T-cell (primary cell): ENCODE results near the gene ZNF281. TPM values are rescaled to one million over a fixed set of nuclear protein-coding genes. Genes with fewer than 3 reads are reported as not detected.
"Not testable (repeated sequence)": the region's sequence is repeated elsewhere in the genome, so short reads cannot be mapped to it uniquely, and the experiment has no call there.

ENCODE experiments used
- ATAC-seq, 4 experiments: fragments of 200-7000 bp in 3 of 4; fragments of 150-1000 bp in 1 of 4; cut with Tn5 transposase; replicated peaks in 1 of 4; 1 replicate in 3 of 4; 2 replicates in 1 of 4; pipeline ENCODE4 v1.10.0; 2021; ENCODE audit warnings: moderate library complexity in 3 of 4, mild to moderate bottlenecking in 2 of 4, moderate number of reproducible peaks in 1 of 4
- CTCF ChIA-PET, 2 donors: fragments of 300-600 bp; sonication (Branson Sonifier 250); formaldehyde crosslinking; loops; one replicate each; lab custom pipeline; 2022; ENCODE audit warnings: antibody characterized with exemption in 2 of 2; lab: Charles Lee
- POLR2A ChIA-PET, 2 donors: fragments of 300-600 bp; sonication (Branson Sonifier 250); formaldehyde crosslinking; loops; one replicate each; lab custom pipeline; 2022; ENCODE audit warnings: antibody characterized with exemption in 2 of 2; lab: Charles Lee
- DNase-seq, 35 experiments: peaks; one replicate each; pipeline versions ENCODE4 v3.0.0 to v3.0.0-alpha.2; 2013 to 2023
- H3K27ac ChIP-seq: one replicate; pipeline ENCODE4 v1.5.1; 2013; ENCODE audit warnings: low read length
- H3K27me3 ChIP-seq, 2 experiments: replicated peaks in 1 of 2; 1 replicate in 1 of 2; 2 replicates in 1 of 2; pipeline versions ENCODE4 v1.6.1 to v1.7.0; 2013; ENCODE audit warnings: low read length in 1 of 2, mixed read lengths in 1 of 2; ENCODE audit not compliant: control insufficient read depth in 2 of 2, insufficient read depth in 2 of 2; ENCODE audit errors: extremely low read depth in 1 of 2
- H3K36me3 ChIP-seq, 2 donors: 1 replicate in 1 of 2; 2 replicates in 1 of 2; pipeline versions ENCODE4 v1.6.1 to v1.7.0; 2013; ENCODE audit warnings: low read length in 1 of 2; ENCODE audit not compliant: control insufficient read depth in 2 of 2, insufficient read depth in 1 of 2; ENCODE audit errors: extremely low read depth in 1 of 2
- H3K4me1 ChIP-seq, 2 experiments: 1 replicate in 1 of 2; 2 replicates in 1 of 2; pipeline versions ENCODE4 v1.6.1 to v1.7.0; 2013; ENCODE audit warnings: low read length in 2 of 2, mixed read lengths in 1 of 2; ENCODE audit not compliant: insufficient read depth in 2 of 2, control insufficient read depth in 1 of 2; ENCODE audit errors: extremely low read depth in 1 of 2
- H3K4me3 ChIP-seq, 2 donors: 1 replicate in 1 of 2; 2 replicates in 1 of 2; pipeline versions ENCODE4 v1.5.1 to v1.7.0; 2013; ENCODE audit warnings: mild to moderate bottlenecking in 2 of 2, low read length in 1 of 2, moderate library complexity in 1 of 2; ENCODE audit not compliant: control insufficient read depth in 1 of 2; ENCODE audit errors: extremely low read depth in 1 of 2
- H3K9me3 ChIP-seq: 2 replicates; pipeline ENCODE4 v1.7.0; 2013
- H3K27ac Mint-ChIP-seq, 2 donors: one replicate each; pipeline ENCODE4 v1.8.0; 2020 to 2021; ENCODE audit warnings: mild to moderate bottlenecking in 2 of 2, mixed read lengths in 2 of 2
- H3K27me3 Mint-ChIP-seq, 2 donors: one replicate each; pipeline ENCODE4 v1.8.0; 2021 to 2022; ENCODE audit warnings: mixed read lengths in 2 of 2
- H3K36me3 Mint-ChIP-seq: one replicate; pipeline ENCODE4 v1.8.0; 2021; ENCODE audit warnings: mixed read lengths
- H3K4me1 Mint-ChIP-seq, 3 donors: one replicate each; pipeline ENCODE4 v1.8.0; 2020 to 2022; ENCODE audit warnings: mixed read lengths in 3 of 3, mild to moderate bottlenecking in 1 of 3
- H3K4me3 Mint-ChIP-seq, 3 donors: one replicate each; pipeline ENCODE4 v1.8.0; 2020 to 2022; ENCODE audit warnings: mild to moderate bottlenecking in 3 of 3, mixed read lengths in 3 of 3, moderate library complexity in 3 of 3
- H3K9me3 Mint-ChIP-seq, 3 donors: one replicate each; pipeline ENCODE4 v1.8.0; 2020 to 2022; ENCODE audit warnings: mixed read lengths in 3 of 3
- WGBS: methylation state at CpG from one replicate; pipeline ENCODE4 v1.1.5; 2013; ENCODE audit warnings: missing lambda C conversion rate; ENCODE audit not compliant: insufficient coverage; 5-methylcytosine and 5-hydroxymethylcytosine counted together
- total RNA-seq, 35 experiments: library from RNA in 6 of 35; stranded (reverse) in 6 of 35; fragments of 120-200 nt in 1 of 35; gene quantifications; one replicate each; pipeline versions ENCODE4 v1.2.1 to v1.2.4 and lab custom pipeline; 2013 to 2026

ZNF281 gene
- total RNA-seq, 5 donors from 2014 or later (not counting 1 experiment from before 2014, with no cell fraction given), result 19.2 to 29.9 (median 21.4) TPM

DNA sequence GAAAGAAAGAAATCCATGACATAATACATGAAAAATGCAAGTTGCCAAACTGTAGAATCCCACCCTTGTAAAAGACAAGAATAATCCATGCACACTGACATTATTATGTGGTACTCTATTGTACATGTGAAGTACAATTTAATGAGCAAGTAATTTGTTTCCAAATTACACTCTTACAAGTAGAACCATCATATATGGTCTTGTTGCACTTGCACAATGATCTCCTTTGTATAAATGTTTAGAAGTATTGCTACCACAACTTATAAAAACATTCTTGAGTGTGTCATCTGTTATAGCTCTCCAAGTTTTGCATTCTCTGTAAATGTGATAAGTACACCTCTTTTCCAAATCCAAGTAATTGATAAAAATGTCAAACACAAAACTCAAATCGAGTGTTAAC lies 29.1 kb upstream of the ZNF281 start:
- H3K36me3 ChIP-seq, result no peaks in the 10 kb centered on the region
- peaks cover 2 to 5% of the 10 kb centered on the region in 2 experiments for H3K4me1 ChIP-seq
- no peaks in the 10 kb centered on the region for H3K27me3 Mint-ChIP-seq
- H3K4me3 Mint-ChIP-seq, result no peak overlapping the region
- no peak overlapping the region for H3K4me3 ChIP-seq
- H3K27me3 ChIP-seq, result no peaks in the 10 kb centered on the region
- H3K27ac ChIP-seq, result no peak overlapping the region
- H3K36me3 Mint-ChIP-seq, result no peaks in the 10 kb centered on the region
- no peak for DNase-seq
- ChIA-PET POLR2A (interaction anchor here in 1 of 2 donors (0.7 kb wide), 1 partner anchor 28 kb away, joined by 6 read pairs; no protein-coding TSS in a partner anchor), CTCF (no interaction called here)
- H3K9me3 ChIP-seq, result no peaks in the 10 kb centered on the region
- no peak overlapping the region for H3K27ac Mint-ChIP-seq
- no peak for ATAC-seq
- WGBS, result no CpG with 5 or more reads among the region's 1 CpG
- no peaks in the 10 kb centered on the region for H3K9me3 Mint-ChIP-seq
- peaks cover 5 to 8% (median 7%) of the 10 kb centered on the region in 3 donors for H3K4me1 Mint-ChIP-seq

DNA sequence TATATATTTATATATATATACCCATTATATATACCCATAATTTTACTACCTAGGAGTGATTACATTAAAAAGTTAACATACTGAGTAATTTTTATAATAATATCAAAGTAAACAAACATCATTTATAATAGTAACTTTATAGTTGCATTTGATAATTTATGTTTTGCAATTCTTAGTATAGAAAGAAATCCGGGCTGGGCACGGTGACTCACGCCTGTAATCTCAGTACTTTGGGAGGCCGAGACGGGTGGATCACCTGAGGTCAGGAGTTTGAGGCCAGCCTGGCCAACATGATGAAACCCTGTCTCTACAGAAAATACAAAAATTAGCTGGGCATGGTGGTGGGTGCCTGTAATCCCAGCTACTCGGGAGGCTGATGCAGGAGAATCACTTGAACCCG lies 28.6 kb upstream of the ZNF281 start:
- no CpG with 5 or more reads among the region's 7 CpGs for WGBS
- not testable (repeated sequence) for H3K27me3 ChIP-seq, H3K9me3 ChIP-seq, ATAC-seq, H3K36me3 Mint-ChIP-seq, H3K9me3 Mint-ChIP-seq, H3K4me1 ChIP-seq, H3K4me3 Mint-ChIP-seq, H3K27ac ChIP-seq, H3K27me3 Mint-ChIP-seq, H3K36me3 ChIP-seq, H3K4me3 ChIP-seq, H3K27ac Mint-ChIP-seq, DNase-seq, H3K4me1 Mint-ChIP-seq
- ChIA-PET CTCF (interaction anchor here in 1 of 2 donors (1.0 kb wide), 1 partner anchor 45 kb away, joined by 5 read pairs; no protein-coding TSS in a partner anchor), POLR2A (interaction anchor here (0.6 to 0.7 kb wide), 2 partner anchors 27 to 1605 kb away, joined by 4 to 6 read pairs; no protein-coding TSS in a partner anchor)

DNA sequence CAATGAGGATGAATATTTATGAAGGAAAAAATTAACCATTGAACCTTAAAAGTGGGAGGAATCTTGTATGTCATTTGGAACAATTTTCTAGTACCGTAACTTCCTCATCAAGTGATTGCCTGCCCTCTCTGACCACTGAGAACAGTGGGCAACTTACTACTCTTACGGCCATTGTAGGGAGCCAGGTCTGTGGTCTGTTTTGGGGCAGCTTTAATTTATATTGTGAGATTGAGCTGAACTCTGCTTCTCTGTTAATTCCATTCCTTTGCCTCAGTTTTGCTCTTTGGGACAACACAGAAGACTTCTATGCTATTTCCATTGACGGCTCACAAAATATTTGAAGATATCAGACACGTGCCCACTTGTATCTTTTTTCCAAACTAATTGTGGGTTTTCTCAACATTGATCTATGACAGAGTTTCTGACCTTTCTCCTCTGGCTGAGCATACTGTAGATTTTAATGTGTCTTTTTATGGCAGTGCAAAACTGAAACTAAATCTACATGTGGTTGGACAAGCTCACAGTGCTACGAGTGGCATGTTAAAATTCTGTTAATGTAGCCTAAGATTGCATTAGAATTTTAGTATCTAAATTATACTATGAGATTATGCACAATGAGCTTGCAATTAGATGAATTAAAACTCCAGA lies 27.8 kb upstream of the ZNF281 start:
- no peaks in the 10 kb centered on the region for H3K36me3 ChIP-seq
- H3K27ac ChIP-seq, result peak overlapping the region; percentile 39
- Mint-ChIP-seq H3K4me1 (peaks cover 5 to 8% (median 7%) of the 10 kb centered on the region in 3 donors), H3K27ac (peak overlapping the region; percentile 55 to 68), H3K9me3 (no peaks in the 10 kb centered on the region), H3K36me3 (no peaks in the 10 kb centered on the region), H3K27me3 (peaks cover 0 to 2% of the 10 kb centered on the region in 2 donors), H3K4me3 (peak overlapping the region; percentile 45 to 68 (median 60))
- peaks cover 2 to 5% of the 10 kb centered on the region in 2 experiments for H3K4me1 ChIP-seq
- ChIA-PET CTCF (interaction anchor here (0.6 to 1.0 kb wide), 2 partner anchors 25 to 46 kb away, joined by 3 to 5 read pairs; no protein-coding TSS in a partner anchor), POLR2A (interaction anchor here in 1 of 2 donors (0.6 kb wide), 1 partner anchor 1604 kb away, joined by 4 read pairs; no protein-coding TSS in a partner anchor)
- H3K9me3 ChIP-seq, result no peaks in the 10 kb centered on the region
- no CpG with 5 or more reads among the region's 5 CpGs for WGBS
- ATAC-seq, result peak; percentile 64 to 66 (median 65)
- peak overlapping the region; percentile 10 to 27 for H3K4me3 ChIP-seq
- no peaks in the 10 kb centered on the region for H3K27me3 ChIP-seq
- DNase-seq, result peak in 2 of 35 experiments; percentile 1 to 23

DNA sequence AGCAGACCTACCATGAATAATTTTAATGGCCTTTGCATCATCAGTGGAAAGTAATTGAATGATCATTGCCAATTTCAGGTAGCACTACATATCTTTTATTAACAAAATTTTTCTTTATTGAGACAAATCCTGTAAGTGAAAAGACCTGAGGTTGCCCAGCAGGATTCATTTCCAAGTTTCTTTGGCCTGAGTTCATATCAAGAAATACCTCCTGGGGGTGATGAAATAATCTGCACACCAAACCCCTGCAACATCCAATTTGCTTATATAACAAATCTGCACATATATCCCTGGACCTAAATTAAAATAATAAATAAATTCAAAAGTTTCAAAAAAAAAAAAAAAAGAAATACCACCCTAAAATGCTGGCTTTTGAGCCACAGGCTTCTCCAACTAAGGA lies 27.3 kb upstream of the ZNF281 start:
- POLR2A ChIA-PET, result interaction anchor here in 1 of 2 donors (1.0 kb wide), 1 partner anchor 450 kb away, joined by 3 read pairs; no protein-coding TSS in a partner anchor
- H3K36me3 Mint-ChIP-seq, result no peaks in the 10 kb centered on the region
- H3K9me3 Mint-ChIP-seq, result no peaks in the 10 kb centered on the region
- peaks cover 0 to 1% of the 10 kb centered on the region in 2 experiments for H3K27me3 ChIP-seq
- H3K27ac ChIP-seq, result no peak overlapping the region
- peaks cover 5 to 8% (median 7%) of the 10 kb centered on the region in 3 donors for H3K4me1 Mint-ChIP-seq
- H3K9me3 ChIP-seq, result no peaks in the 10 kb centered on the region
- no peak overlapping the region for H3K4me3 Mint-ChIP-seq
- peaks cover 0 to 2% of the 10 kb centered on the region in 2 donors for H3K27me3 Mint-ChIP-seq
- no peak overlapping the region for H3K27ac Mint-ChIP-seq
- no peak overlapping the region for H3K4me3 ChIP-seq
- CTCF ChIA-PET, result no interaction called here
- DNase-seq (no peak), ATAC-seq (no peak)
- peaks cover 2 to 5% of the 10 kb centered on the region in 2 experiments for H3K4me1 ChIP-seq
- H3K36me3 ChIP-seq, result no peaks in the 10 kb centered on the region

DNA sequence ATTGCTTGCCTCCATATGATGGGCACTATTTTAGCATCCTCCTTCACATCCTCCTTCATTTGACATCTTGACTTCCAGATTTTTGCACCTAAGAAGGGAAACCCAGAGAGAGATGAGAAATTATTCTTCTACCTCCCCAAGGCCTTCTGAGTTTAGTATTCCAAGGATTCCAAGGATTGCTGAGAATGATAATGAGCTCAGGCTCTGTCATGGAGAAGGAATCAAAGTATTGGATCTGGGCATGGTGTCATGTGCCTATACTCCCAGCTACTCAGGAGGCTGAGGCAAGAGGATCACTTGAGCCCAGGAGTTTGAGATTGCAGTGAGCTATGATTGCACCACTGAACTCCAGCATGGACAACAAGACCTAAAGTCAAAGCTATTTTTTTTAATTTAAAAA lies 26.6 kb upstream of the ZNF281 start:
- H3K4me3 Mint-ChIP-seq, result no peak overlapping the region
- DNase-seq, result no peak
- CTCF ChIA-PET, result interaction anchor here in 1 of 2 donors (0.7 kb wide), 1 partner anchor 398 kb away, joined by 3 read pairs; no protein-coding TSS in a partner anchor

DNA sequence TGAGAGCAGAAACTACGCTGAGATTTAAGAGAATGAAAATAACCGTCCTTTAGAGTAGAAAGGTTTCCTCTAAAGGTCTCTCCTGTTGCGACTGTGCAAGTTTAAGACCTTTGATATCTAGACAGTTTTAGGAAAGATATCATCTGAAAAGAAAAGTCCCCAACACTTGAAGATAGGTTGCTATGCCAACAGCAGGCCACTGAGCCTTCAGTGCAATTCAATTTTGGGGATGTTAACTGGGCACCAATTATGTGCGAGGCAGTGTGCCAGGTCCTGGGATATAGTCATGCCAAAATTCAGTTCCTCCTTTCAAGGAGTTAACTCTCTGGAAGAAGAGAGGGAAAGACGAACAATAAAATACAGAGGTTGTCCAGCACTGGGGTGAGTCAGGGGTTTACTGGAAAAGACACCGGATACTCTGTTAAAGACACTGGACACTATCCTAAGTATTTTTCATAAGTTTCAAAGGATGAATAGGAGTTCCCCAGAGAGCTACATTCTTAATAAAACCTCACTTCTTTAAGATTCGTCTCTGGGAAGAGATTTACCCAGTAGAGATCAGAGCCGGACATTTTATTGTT lies 25.5 kb upstream of the ZNF281 start:
- CTCF ChIA-PET, result interaction anchor here in 1 of 2 donors (0.7 kb wide), 1 partner anchor 10 kb away, joined by 4 read pairs; no protein-coding TSS in a partner anchor

More for the DNA sequence above, 26.6 kb upstream of the ZNF281 start:
- H3K27ac Mint-ChIP-seq, result no peak overlapping the region
- H3K4me1 ChIP-seq, result peaks cover 2 to 5% of the 10 kb centered on the region in 2 experiments
- H3K27me3 ChIP-seq, result peaks cover 0 to 3% of the 10 kb centered on the region in 2 experiments
- no peaks in the 10 kb centered on the region for H3K36me3 ChIP-seq
- no peak overlapping the region for H3K4me3 ChIP-seq
- POLR2A ChIA-PET, result interaction anchor here (0.6 to 1.0 kb wide), 4 partner anchors 64 to 451 kb away, joined by 3 to 7 read pairs (median 3); no protein-coding TSS in a partner anchor
- H3K36me3 Mint-ChIP-seq, result no peaks in the 10 kb centered on the region
- peaks cover 5 to 8% (median 7%) of the 10 kb centered on the region in 3 donors for H3K4me1 Mint-ChIP-seq
- H3K27me3 Mint-ChIP-seq, result peaks cover 0 to 4% of the 10 kb centered on the region in 2 donors
- ATAC-seq, result no peak
- H3K9me3 ChIP-seq, result no peaks in the 10 kb centered on the region
- H3K27ac ChIP-seq, result no peak overlapping the region
- no peaks in the 10 kb centered on the region for H3K9me3 Mint-ChIP-seq

More for the DNA sequence above, 25.5 kb upstream of the ZNF281 start:
- no peak overlapping the region for H3K27ac Mint-ChIP-seq
- WGBS, result 93% methylated on average over 2 of the region's 8 CpGs
- peaks cover 5 to 8% (median 7%) of the 10 kb centered on the region in 3 donors for H3K4me1 Mint-ChIP-seq
- no peak overlapping the region for H3K27ac ChIP-seq
- H3K4me1 ChIP-seq, result peaks cover 2 to 5% of the 10 kb centered on the region in 2 experiments
- peaks cover 0 to 4% of the 10 kb centered on the region in 2 donors for H3K27me3 Mint-ChIP-seq
- H3K36me3 Mint-ChIP-seq, result no peaks in the 10 kb centered on the region
- no peaks in the 10 kb centered on the region for H3K9me3 ChIP-seq
- ATAC-seq (no peak), DNase-seq (no peak)
- POLR2A ChIA-PET, result no interaction called here
- H3K27me3 ChIP-seq, result peaks cover 0 to 3% of the 10 kb centered on the region in 2 experiments
- no peak overlapping the region for H3K4me3 Mint-ChIP-seq
- no peaks in the 10 kb centered on the region for H3K36me3 ChIP-seq
- H3K9me3 Mint-ChIP-seq, result no peaks in the 10 kb centered on the region
- no peak overlapping the region for H3K4me3 ChIP-seq
